Left colon (tissue), 2 donors: Measurements from ENCODE around the gene FOXN4. TPM values are rescaled to one million over a fixed set of nuclear protein-coding genes. Genes with fewer than 3 reads are reported as not detected.

Source experiments
- ATAC-seq: fragments of 200-7000 bp; cut with Tn5 transposase; one replicate; pipeline ENCODE4 v1.9.1; 2020; ENCODE audit warnings: mild to moderate bottlenecking, moderate library complexity
- DNase-seq, 2 donors: peaks; one replicate each; pipeline ENCODE4 v3.0.0-alpha.2; 2020
- intact Hi-C, 2 donors: fragments of 100-400 bp; cut with DNase I in 1 of 2; cut with micrococcal nuclease in 1 of 2; formaldehyde crosslinking; loops; one replicate each; pipeline versions ENCODE4 v1.11.2 to v1.14.0; 2022; cut with DNase I, micrococcal nuclease
- total RNA-seq, 2 donors: library from RNA; stranded (reverse); fragmentation: NEBNext Ultra II Directional; extraction: Animal tissue kit (Norgen Biotek cat#: 25700); gene quantifications; one replicate each; pipeline ENCODE4 v1.2.1, GENCODE V29; 2021
- donor health status: DM: no; HTN: no; CAD: no.
- donor health status: DM: yes; HTN: yes; CAD: no.

Gene FOXN4
- total RNA-seq, 2 donors from 2014 or later: not detected

DNA sequence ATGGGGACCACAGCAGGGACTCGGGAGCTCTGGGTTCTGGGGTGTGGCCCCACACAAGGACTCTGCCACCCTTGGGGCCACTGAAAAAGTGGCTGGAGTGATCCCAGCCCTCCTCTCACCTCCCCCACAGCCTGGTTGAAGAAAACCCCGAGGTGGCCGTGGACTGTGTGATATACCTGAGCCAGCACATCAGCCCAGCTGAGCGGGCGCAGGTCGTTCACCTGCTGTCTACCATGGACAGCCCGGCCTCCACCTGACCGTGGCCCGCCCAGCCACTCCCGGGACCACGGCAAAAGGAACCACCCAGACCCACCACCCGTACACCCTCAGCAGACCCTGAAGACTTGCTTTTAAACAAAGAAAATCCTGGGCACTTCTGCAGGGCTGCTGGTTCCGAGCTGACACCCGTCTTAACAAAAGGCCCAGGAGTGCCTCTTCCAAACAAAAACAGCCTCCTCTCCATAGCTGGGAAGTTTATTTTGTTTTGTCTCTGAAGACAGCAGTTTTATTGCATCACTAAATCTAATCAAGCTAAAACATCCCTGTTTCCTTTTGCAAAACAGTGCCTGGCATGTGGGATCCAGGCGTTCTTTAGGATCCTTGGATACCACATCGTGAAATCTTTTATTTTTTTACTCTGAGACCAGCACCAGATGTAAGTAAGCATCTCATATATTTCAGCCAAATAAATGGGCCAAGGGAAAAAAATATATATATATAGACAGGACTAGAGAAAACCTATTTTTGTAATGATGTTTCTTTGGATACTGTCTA is 42.8 kb downstream of the FOXN4 start:
- DNase-seq (no peak), ATAC-seq (no peak)
- intact Hi-C loops: loop anchor here in 1 of 2 donors (10.0 kb wide), 1 partner anchor 119 kb away; no protein-coding TSS in a partner anchor

DNA sequence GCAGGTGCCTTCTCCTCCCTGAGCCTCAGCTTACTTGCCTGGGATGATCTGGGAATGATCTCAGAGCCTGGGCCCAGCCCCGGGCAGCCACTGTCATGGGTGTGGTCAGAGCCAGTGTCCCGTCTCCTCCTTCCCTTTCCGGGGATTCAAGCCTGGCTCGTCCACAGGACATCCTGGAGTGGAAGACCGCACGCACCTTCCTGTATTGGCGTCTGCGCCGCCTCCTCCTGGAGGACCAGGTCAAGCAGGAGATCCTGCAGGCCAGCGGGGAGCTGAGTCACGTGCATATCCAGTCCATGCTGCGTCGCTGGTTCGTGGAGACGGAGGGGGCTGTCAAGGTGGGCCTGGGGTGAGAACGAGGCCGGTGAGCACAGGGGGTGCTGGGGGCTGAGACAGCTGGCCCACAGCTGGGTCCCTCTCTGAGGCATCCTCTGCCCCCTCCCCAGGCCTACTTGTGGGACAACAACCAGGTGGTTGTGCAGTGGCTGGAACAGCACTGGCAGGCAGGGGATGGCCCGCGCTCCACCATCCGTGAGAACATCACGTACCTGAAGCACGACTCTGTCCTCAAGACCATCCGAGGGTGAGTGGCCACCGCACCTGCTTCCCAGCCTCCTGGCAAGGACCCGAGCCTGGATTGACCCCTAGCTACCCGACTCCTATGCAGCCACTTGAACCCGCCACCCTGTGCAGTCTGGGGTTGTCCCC is 44.0 kb downstream of the FOXN4 start:
- intact Hi-C loops: loop anchor here (5.0 to 10.0 kb wide), 2 partner anchors 120 to 122 kb away; no protein-coding TSS in a partner anchor
- ATAC-seq (no peak), DNase-seq (no peak)

DNA sequence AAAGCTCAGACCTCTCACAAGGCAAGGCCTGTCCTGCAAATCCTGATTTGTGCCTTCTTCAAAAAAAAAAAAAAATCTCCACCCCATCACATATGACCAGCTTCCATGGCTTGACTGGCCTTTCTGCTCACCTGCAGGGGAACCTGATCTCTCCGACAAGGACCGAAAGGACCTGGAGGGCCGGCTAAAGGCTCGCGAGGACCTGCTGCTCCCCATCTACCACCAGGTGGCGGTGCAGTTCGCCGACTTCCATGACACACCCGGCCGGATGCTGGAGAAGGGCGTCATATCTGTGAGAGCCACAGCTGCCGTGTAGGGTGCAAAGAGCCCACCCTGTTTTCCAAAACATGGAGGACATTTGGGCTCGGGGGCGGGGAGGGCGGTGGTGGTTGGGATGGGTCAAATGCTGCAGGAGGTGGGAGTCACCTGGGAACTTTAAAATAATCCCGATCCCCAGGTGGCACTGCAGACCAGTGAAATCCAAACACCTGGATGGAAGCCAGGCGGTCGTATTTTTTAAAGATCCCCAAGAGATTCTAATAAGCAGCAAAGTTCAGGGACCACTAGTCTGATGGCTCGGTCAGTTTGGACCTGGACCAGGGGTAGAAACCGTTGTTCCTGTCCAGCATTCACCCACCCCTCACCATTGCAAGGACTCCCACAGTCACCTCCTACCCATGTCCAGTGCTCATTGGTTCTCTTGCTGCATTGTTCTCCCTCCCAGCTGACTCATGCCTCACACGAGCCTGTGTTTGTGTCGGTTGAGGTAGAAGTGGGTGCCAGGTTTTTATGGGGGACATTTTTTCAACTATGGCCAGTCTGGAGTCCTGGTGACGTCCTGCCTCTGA is 44.8 kb downstream of the FOXN4 start:
- intact Hi-C loops: loop anchor here (5.0 to 10.0 kb wide), 2 partner anchors 120 to 123 kb away; no protein-coding TSS in a partner anchor
- ATAC-seq (peak; percentile 92), DNase-seq (peak; percentile 67 to 87)

DNA sequence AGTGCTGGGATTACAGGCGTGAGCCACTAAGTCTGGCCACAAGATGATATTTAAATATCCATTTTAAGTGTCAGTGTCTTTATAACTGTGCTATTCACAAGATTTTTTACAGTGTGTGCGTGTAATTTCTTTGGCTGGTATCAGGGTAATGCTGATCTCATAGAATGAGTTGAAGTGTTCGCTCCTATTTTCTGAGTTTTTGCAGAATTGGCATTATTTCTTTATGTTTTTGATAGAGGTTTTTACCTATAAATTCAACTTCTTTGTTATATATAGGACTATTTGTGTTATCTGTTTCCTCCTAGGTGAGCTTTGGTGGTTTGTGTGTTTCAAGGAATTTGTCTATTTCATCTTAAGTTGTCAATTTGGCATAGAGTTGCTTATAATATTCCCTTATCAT is 45.6 kb downstream of the FOXN4 start:
- intact Hi-C loops: loop anchor here (5.0 to 10.0 kb wide), 2 partner anchors 121 to 124 kb away; no protein-coding TSS in a partner anchor
- ATAC-seq: no peak

DNA sequence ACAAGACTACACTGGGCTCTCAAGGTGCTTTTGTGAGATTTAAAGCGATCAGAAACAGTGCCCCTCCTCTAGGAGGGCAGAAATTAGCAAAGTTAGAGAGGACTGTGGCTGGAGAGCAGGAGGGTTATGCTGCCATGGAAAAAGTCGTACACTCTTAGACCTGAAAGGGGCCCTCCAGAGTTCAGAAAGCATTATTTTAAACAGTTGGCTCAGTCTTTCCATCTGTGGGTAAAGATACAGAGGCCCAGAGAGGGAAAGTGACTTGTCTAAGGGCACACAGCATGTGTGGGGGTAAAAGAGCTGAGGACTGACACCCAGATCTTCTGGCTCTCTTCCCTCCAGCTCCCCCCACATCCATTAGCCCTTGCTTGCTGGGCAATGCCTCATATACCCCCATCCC is 47.1 kb downstream of the FOXN4 start:
- DNase-seq (no peak), ATAC-seq (no peak)
- intact Hi-C loops: loop anchor here (5.0 to 10.0 kb wide), 2 partner anchors 123 to 125 kb away; no protein-coding TSS in a partner anchor

More for the DNA sequence above, 45.6 kb downstream of the FOXN4 start:
- DNase-seq: no peak

DNA sequence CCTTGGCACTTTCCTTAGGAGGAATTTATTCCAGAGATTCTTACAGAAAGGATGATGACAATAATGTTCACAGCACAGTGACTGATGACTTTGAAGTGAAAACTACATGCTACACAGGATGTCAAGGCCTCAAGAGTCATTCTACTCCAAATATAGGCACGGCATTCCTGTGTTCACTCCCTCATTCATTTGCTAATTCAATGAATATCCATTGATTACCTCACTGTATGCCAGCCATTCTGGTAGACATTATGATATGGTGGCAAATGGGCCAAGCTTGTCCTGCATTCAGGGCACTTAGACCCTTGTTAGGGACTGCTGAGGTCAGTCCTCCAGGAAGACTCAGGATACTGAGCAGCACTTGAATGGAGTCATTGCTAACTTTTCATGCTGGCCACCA is 48.0 kb downstream of the FOXN4 start:
- DNase-seq: no peak
- intact Hi-C loops: loop anchor here (5.0 to 10.0 kb wide), 2 partner anchors 124 to 126 kb away; no protein-coding TSS in a partner anchor
- ATAC-seq: no peak

DNA sequence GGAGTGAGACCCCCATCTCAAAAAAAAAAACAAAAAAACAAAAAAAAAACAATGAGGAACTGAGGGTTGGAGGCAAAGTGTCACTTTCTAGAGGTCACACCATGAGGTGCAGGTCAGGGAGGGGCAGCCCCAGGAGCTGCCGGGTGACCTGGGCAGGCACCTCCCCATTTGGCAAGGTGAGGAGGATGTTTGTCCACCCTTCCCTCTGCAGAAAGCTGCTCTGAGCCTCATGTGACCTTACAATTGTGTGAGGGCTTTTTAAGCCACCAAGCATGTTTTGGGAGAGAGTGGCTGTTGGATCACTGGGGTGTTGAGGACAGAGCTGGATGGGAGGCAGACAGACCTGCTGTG is 49.6 kb downstream of the FOXN4 start:
- DNase-seq: no peak
- no peak for ATAC-seq
- intact Hi-C loops: no loop called here

DNA sequence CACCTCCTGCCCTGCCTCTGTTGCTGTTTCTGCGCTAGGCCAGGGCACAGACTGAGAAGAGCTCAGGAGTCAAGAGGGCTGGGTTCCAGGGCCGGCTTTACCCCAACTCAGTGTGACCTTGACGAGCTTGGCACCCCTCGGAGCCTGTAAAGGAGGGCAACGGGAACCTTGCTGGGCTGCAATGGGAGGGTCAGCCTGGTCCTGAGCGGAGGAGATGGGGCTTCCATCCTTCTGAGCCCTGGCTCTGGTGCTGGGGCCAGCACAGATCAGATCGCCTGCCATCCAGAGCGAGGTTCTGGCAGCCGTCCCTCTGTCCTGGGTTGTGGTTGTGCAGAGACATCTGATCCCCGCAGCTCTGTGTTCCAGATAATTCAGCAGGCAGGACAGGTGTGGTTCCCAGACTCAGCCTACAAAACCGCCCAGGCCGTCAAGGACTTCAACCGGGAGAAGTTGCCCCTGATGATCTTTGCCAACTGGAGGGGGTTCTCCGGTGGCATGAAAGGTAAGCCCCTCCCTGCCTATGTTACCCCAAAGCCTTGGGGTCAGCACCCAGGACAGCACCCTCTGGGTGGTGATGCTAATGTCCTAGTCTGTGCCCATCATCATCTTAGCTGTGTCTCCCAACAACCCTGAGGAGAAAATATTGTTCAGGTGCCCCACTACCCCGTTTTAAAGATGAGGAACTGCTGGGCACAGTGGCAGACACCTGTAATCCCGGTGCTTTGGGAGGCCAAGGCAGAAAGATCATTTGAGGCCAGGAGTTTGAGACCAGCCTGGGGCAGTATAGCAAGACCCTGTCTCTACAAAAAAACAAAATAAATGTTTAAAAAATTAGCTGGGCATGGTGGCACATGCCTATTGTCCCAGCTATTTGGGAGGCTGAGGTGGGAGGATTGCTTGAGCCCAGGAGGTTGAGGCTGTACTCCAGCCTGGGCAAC is 50.2 kb downstream of the FOXN4 start:
- DNase-seq: no peak
- ATAC-seq: no peak

DNA sequence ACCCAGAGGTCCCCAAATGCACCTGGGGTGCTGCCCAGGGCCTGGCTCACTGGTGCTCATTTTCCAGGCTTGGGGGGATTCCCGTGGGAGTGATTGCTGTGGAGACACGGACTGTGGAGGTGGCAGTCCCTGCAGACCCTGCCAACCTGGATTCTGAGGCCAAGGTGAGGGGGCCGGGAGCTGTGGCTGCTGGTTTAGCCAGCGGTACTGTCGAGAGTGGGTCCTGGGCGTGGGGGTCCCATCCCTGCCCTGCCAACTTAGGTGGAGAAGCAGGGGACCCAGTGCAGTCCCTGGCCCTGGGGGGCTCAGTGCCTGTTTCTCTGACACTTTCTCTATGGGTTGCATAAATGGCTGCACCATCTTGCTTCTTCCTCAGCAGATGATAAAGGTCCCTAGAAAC is 50.9 kb downstream of the FOXN4 start:
- ATAC-seq (no peak), DNase-seq (no peak)
- intact Hi-C loops: no loop called here

More for the DNA sequence above, 50.2 kb downstream of the FOXN4 start:
- intact Hi-C loops: no loop called here

DNA sequence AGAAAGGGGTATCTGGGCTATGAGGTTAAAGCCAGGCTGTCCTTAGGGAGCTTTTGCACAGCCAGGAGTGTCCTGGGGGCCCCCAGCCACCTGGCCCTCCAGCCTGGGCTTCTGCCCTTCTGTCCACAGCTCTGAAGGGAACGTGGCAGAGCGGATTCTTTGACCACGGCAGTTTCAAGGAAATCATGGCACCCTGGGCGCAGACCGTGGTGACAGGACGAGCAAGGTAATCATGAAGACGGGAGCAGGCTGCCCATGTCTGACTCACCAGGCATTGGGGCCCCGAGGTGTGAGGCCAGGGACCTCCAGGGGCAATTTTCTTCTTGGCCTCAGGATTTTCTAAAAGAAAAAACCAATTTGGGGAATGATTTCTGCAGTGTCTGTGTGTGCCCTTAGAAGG is 53.1 kb downstream of the FOXN4 start:
- no peak for DNase-seq
- no peak for ATAC-seq
- intact Hi-C loops: no loop called here

DNA sequence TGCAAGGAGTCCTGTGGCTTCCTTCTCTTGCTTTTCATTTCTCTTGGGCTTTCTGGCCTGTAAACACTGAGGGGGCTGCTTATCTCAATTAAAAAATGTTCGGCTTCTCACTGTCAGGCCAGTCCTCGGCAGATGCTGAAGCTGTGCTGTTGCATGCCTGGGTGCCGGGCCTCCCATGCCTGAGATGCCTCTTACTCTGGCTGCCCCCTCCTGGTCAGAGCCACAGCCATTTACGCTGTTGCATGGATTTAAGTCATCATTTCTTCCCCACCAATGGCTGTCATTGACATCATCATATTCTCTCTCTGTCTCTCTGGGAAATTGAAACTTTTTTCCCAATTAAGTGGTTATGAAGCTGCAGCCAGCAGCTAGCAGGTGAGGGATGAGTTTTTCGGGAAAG is 53.7 kb downstream of the FOXN4 start:
- DNase-seq (no peak), ATAC-seq (no peak)
- intact Hi-C loops: no loop called here

DNA sequence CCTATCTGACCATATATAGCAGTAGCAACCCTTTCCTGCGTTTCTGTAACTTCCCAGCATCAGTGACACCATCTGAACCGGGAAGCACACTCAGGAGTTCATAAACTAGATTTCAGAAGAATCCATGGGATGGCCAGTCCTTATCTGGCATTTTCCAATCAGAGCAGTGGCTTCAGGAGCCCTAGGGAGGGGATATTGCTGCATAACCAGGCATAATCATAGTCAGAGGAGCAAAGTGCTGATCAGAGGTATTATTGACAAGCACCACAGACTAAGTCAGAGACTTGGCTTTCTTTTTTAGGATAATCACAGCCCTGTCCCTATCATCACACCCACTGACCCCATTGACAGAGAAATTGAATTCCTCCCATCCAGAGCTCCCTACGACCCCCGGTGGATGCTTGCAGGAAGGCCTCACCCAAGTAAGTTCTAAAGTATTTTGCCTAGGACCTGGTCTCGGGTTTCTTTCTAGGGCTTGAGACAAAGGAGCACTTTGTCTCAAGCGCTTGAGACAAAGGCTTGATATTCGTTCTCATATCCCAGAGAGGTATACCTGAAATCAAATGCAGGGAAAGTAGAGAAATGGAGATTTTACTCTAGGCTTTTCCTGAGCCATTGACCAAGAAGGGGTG is 55.1 kb downstream of the FOXN4 start:
- no peak for ATAC-seq
- intact Hi-C loops: no loop called here
- DNase-seq: no peak

DNA sequence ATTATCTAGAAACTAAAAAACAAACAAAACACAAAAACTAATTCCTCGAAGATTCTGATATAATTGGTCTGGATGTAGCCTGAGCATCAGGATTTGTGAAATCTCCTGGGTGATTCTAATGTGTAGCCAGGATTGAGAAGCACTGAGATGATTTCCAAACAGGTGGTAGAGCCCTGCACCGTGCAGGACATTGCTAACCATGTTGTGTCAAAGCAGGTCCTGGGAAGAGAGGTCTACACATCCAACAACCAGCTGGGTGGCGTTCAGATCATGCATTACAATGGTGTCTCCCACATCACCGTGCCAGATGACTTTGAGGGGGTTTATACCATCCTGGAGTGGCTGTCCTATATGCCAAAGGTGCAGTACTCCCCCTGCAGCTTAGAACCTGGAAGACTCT is 56.3 kb downstream of the FOXN4 start:
- intact Hi-C loops: no loop called here

DNA sequence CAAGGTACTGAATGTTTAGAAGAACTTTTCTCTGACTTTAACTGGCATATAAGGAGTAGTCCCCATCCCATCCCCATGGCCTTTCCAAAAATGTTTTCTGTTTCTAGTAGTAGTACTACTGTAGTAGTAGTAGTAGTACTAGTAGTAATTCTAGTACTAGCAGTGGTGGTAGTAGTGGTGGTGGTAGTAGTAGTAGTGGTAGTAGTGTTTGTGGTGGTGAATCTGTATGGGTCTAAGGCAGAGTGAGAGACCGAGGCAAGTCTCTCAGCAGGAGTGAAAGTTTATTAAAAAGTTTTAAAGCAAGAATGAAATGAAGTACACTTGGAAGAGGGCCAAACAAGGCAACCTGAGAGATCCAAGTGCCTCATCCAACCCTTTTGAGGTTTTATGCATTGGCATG is 58.6 kb downstream of the FOXN4 start:
- ATAC-seq (no peak), DNase-seq (no peak)
- intact Hi-C loops: no loop called here

More for the DNA sequence above, 56.3 kb downstream of the FOXN4 start:
- ATAC-seq (no peak), DNase-seq (no peak)

DNA sequence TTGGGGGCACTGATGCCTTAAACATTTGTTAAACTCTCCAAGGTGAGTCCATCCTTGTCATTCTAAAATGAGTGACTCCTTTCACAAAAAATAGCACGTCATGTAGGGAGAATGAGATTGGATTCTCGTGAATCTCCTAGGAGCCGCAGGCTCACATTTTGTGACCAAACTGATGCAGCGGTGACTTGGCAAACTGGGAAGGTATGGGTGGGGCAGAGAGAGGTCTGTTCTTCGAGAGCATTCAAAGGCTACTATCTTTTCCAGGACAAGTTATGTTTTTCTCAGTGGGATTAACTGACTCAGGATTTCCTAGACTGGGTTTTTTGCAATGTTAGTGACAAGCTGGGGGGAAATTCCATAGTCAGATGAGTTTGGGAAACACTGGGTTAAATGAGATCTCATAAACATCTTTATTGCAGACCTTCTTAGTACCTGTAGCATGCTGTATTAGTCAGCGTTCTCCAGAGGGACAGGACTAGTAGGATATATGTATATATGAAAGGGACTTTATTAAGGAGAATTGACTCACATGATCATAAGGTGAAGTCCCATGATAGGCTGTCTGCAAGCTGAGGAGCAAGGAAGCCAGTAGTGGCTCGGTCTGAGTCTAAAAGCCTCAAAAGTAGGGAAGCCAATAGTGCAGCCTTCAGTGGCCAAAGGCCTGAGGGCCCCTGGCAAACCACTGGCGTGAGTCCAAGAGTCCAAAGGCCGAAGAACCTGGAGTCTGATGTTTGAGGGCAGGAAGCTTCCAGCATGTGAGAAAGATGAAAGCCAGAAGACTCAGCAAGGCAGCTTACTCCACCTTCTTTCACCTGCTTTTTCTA is 61.0 kb downstream of the FOXN4 start:
- intact Hi-C loops: no loop called here
- DNase-seq: peak; percentile 61 to 81
- peak; percentile 83 for ATAC-seq

DNA sequence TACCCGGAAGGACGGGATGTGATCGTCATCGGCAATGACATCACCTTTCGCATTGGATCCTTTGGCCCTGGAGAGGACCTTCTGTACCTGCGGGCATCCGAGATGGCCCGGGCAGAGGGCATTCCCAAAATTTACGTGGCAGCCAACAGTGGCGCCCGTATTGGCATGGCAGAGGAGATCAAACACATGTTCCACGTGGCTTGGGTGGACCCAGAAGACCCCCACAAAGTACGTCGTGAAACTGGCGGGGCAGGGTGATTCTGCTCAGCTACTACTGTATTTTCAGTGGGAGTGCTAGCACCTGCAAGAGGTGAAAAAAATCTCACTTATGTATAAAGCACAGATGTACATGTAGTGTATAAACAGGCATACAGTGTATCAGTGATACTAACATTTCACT is 62.9 kb downstream of the FOXN4 start:
- intact Hi-C loops: no loop called here
- ATAC-seq (no peak), DNase-seq (no peak)

DNA sequence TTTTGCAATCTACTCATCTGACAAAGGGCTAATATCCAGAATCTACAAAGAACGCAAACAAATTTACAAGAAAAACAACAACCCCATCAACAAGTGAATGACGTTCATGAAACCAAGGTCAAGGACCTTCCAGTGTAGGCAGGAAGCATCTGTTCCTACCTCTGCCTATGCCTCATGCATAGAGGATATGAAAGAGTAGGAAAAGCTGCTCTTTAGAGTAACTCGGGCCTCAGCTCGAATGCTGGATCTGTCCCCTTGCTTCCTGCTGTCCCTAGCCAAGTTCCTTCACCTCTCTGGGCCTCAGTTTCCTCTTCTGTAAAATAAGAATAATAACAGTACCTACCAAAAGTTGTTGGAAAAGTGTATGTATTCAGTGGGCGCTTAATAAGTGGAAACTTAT is 65.0 kb downstream of the FOXN4 start:
- intact Hi-C loops: no loop called here
- no peak for DNase-seq
- ATAC-seq: no peak
